IMR-90 (cell line): ENCODE results near the gene MAN2C1. TPM values are rescaled to one million over a fixed set of nuclear protein-coding genes. Genes with fewer than 3 reads are reported as not detected.

Source experiments
- ATAC-seq: fragments of 200-7000 bp; cut with Tn5 transposase; 2 replicates; pipeline ENCODE4 v1.9.1; 2020; ENCODE audit warnings: low read depth, mild to moderate bottlenecking, moderate library complexity
- BruUV-seq: library from RNA; stranded (reverse); fragments of 400-500 nt; replicated peaks from 2 replicates; lab custom pipeline; 2021; lab: Mats Ljungman, UMichigan
- CTCF ChIA-PET: fragments of 300-600 bp; formaldehyde crosslinking; extraction: SDS; loops from one replicate; lab custom pipeline; 2021; ENCODE audit warnings: antibody characterized with exemption; lab: Yijun Ruan, JAX
- POLR2A ChIA-PET: fragments of 300-600 bp; sonication (Branson Sonifier 250); formaldehyde crosslinking; loops from one replicate; lab custom pipeline; 2022; ENCODE audit warnings: antibody characterized with exemption; ENCODE audit not compliant: unreplicated experiment; lab: Charles Lee
- DNase-seq: peaks from one replicate; pipeline ENCODE4 v3.0.0; 2013
- H2AFZ ChIP-seq: replicated peaks from 2 replicates; pipeline ENCODE3; 2013; ENCODE audit warnings: low read length, mild to moderate bottlenecking; ENCODE audit not compliant: poor library complexity
- H2AK5ac ChIP-seq: 2 replicates; pipeline ENCODE4 v1.6.1; 2013; ENCODE audit warnings: low read depth, low read length, inconsistent platforms
- H2AK9ac ChIP-seq: replicated peaks from 2 replicates; pipeline ENCODE3; 2013; ENCODE audit warnings: mild to moderate bottlenecking, low read depth, low read length, moderate library complexity; ENCODE audit not compliant: poor library complexity
- H2BK120ac ChIP-seq: 2 replicates; pipeline ENCODE4 v1.6.1; 2013; ENCODE audit warnings: low read depth, low read length, inconsistent platforms
- H2BK15ac ChIP-seq: 3 replicates; pipeline ENCODE4 v1.6.1; 2013; ENCODE audit warnings: low read depth, low read length, inconsistent platforms
- H2BK20ac ChIP-seq: 2 replicates; pipeline ENCODE4 v1.6.1; 2013; ENCODE audit warnings: low read depth, mild to moderate bottlenecking, inconsistent platforms, low read length, moderate library complexity
- H2BK5ac ChIP-seq: 2 replicates; pipeline ENCODE4 v1.6.1; 2013; ENCODE audit warnings: mild to moderate bottlenecking, low read depth, low read length, inconsistent platforms; ENCODE audit not compliant: poor library complexity, severe bottlenecking
- H3K14ac ChIP-seq: replicated peaks from 2 replicates; pipeline ENCODE4 v1.6.1; 2013; ENCODE audit warnings: low read depth, low read length, inconsistent platforms
- H3K18ac ChIP-seq: 2 replicates; pipeline ENCODE4 v1.6.1; 2013; ENCODE audit warnings: low read depth, low read length, control low read depth
- H3K23ac ChIP-seq: 2 replicates; pipeline ENCODE4 v1.6.1; 2013; ENCODE audit warnings: low read depth, low read length, inconsistent platforms
- H3K27ac ChIP-seq: 2 replicates; pipeline ENCODE4 v1.5.1; 2013; ENCODE audit warnings: mild to moderate bottlenecking, control low read depth, low read length; ENCODE audit not compliant: insufficient read depth
- H3K27me3 ChIP-seq: 2 replicates; pipeline ENCODE4 v1.6.1; 2013; ENCODE audit warnings: low read length; ENCODE audit not compliant: control insufficient read depth, insufficient read depth
- H3K36me3 ChIP-seq: 2 replicates; pipeline ENCODE4 v1.6.1; 2013; ENCODE audit warnings: low read length, mixed read lengths; ENCODE audit not compliant: control insufficient read depth, insufficient read depth
- H3K4ac ChIP-seq: 2 replicates; pipeline ENCODE4 v1.6.1; 2013; ENCODE audit warnings: low read depth, low read length, inconsistent platforms
- H3K4me1 ChIP-seq: 2 replicates; pipeline ENCODE4 v1.6.1; 2013; ENCODE audit warnings: low read length, mixed read lengths; ENCODE audit not compliant: control insufficient read depth, insufficient read depth
- H3K4me2 ChIP-seq: 2 replicates; pipeline ENCODE4 v1.6.1; 2013; ENCODE audit warnings: low read depth, mild to moderate bottlenecking, control low read depth, low read length, moderate library complexity
- H3K4me3 ChIP-seq: 2 replicates; pipeline ENCODE4 v1.5.1; 2013; ENCODE audit warnings: low read depth, mild to moderate bottlenecking, control low read depth, low read length, moderate library complexity; ENCODE audit not compliant: insufficient read depth
- H3K56ac ChIP-seq: 2 replicates; pipeline ENCODE4 v1.6.1; 2013; ENCODE audit warnings: low read length, inconsistent platforms; ENCODE audit not compliant: insufficient read depth; ENCODE audit errors: extremely low read depth
- H3K79me1 ChIP-seq, 2 experiments: 2 replicates each; pipeline ENCODE4 v1.6.1; 2013; ENCODE audit warnings: low read length in 2 of 2, inconsistent platforms in 1 of 2, low read depth in 1 of 2
- H3K9ac ChIP-seq: 2 replicates; pipeline ENCODE4 v1.6.1; 2013; ENCODE audit warnings: low read depth, low read length, control low read depth
- H3K9me1 ChIP-seq: 2 replicates; pipeline ENCODE4 v1.6.1; 2013; ENCODE audit warnings: low read length, inconsistent platforms; ENCODE audit not compliant: insufficient read depth
- H3K9me3 ChIP-seq: 2 replicates; pipeline ENCODE4 v1.6.1; 2013; ENCODE audit warnings: low read length; ENCODE audit not compliant: control insufficient read depth, insufficient read depth
- H4K20me1 ChIP-seq: 2 replicates; pipeline ENCODE4 v1.6.1; 2013; ENCODE audit warnings: low read length, inconsistent platforms; ENCODE audit not compliant: insufficient read depth
- H4K5ac ChIP-seq: 2 replicates; pipeline ENCODE4 v1.6.1; 2013; ENCODE audit warnings: mild to moderate bottlenecking, low read depth, low read length, control low read depth
- H4K8ac ChIP-seq, 2 experiments: 2 replicates each; pipeline ENCODE4 v1.6.1; 2013; ENCODE audit warnings: low read depth in 2 of 2, low read length in 2 of 2, control low read depth in 1 of 2, inconsistent platforms in 1 of 2
- H4K91ac ChIP-seq: 2 replicates; pipeline ENCODE4 v1.6.1; 2013; ENCODE audit warnings: low read depth, low read length, inconsistent platforms; ENCODE audit not compliant: insufficient read depth
- CHD1 ChIP-seq: IDR thresholded peaks from 2 replicates; pipeline ENCODE4 v1.6.1; 2012; ENCODE audit warnings: low read depth, low read length, improper control_type of control experiment
- FOS ChIP-seq: fragments of 150-350 bp; IDR thresholded peaks from 2 replicates; pipeline ENCODE4 v1.6.1; 2016; ENCODE audit warnings: low read depth, low read length
- MAZ ChIP-seq: IDR thresholded peaks from 2 replicates; pipeline ENCODE4 v1.6.1; 2012; ENCODE audit warnings: low read depth, mild to moderate bottlenecking, low read length, improper control_type of control experiment, moderate library complexity, borderline replicate concordance
- WGBS, 2 experiments: methylation state at CpG; one replicate each; pipeline versions ENCODE4 v1.1.5 to v1.1.7; 2013; ENCODE audit warnings: missing lambda C conversion rate in 2 of 2; ENCODE audit not compliant: insufficient read length in 1 of 2; ENCODE audit errors: extremely low coverage in 2 of 2; 5-methylcytosine and 5-hydroxymethylcytosine counted together
- dilution Hi-C: fragments of 300-500 bp; cut with HindIII; formaldehyde crosslinking; loops from one replicate; pipeline ENCODE4 v1.14.3; 2018; ENCODE audit warnings: low sequenced_read_pairs; ENCODE audit not compliant: unreplicated experiment
- in situ Hi-C: fragments of 300-500 bp; cut with MboI; formaldehyde crosslinking; loops from 3 replicates; pipeline ENCODE4 v1.14.3; 2019; ENCODE audit warnings: low sequenced_read_pairs, inconsistent platforms, mixed read lengths
- intact Hi-C: fragments of 100-400 bp; cut with micrococcal nuclease; formaldehyde crosslinking; loops from 2 replicates; pipeline ENCODE4 v1.10.0; 2022
- polyA plus RNA-seq, 3 experiments: library from polyadenylated mRNA; depleted of rRNA; stranded (reverse); fragments of >200 nt; gene quantifications; 2 replicates each; pipeline ENCODE4 v1.2.3, GENCODE V29; 2012; ENCODE audit warnings: low replicate concordance in 1 of 3
- total RNA-seq: library from RNA; depleted of rRNA; stranded (reverse); fragments of >200 nt; gene quantifications from 2 replicates; pipeline ENCODE4 v1.2.3, GENCODE V29; 2012
- TF ChIP-seq, protein P1 (sequence below): conservative IDR thresholded peaks from 2 replicates; pipeline ENCODE4 v1.5.1; 2012; ENCODE audit warnings: mild to moderate bottlenecking, low read depth, low read length, improper control_type of control experiment
- TF ChIP-seq, protein P2 (sequence below): fragments of 150-350 bp; IDR thresholded peaks from 2 replicates; pipeline ENCODE4 v1.6.1; 2016; ENCODE audit warnings: low read depth, mild to moderate bottlenecking, low read length, moderate library complexity, borderline replicate concordance

MAN2C1 gene
- total and polyA plus RNA-seq, 2 of the 4 experiments (the other 2 are of a cell fraction) = 34.8 to 153 TPM

DNA sequence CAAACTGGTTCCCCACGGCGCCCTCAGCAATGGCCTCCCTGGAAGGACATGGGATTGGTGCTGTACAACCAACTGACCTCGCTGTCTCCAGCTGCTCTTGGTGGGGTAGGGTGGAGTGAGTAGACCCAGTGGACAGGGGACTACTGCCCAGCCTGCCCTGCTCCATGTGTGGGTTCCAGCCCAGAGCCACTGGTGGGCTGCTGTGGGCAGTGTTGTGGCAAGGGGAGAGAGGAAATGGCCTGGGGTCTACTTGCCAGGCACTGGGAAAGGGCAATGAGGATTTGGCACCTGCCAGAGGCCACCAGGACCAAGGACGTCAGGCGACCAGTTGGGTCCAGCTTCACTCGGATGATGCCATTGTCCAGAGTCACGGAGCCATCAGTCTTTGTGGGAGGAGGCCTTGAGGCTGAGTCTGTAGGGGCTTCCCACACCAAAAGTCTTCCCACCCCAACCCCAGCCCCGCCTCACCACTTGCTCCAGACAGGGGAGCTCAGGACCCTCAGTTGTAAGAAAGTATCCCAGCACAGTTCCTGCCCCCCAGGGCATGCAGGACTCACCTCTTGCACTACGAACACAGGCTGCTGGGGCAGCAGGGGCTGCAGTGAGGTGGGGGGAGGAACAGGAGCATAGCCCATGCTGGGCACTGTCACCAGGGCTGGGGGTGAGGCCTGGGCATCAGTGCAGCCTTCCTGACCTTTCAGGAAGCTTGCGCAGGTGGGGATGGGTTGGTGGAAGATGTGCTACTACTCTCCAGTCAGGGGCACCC, 9.5 kb downstream of the MAN2C1 start:
- Histone ChIP-seq H3K79me1 (no peaks in the 10 kb centered on the region; a peak in 1 of 4 replicates), H3K9me3 (no peaks in the 10 kb centered on the region), H3K56ac (no peak overlapping the region), H3K4me2 (no peak overlapping the region), H3K14ac (no peak overlapping the region), H2BK5ac (no peak overlapping the region), H4K5ac (no peak overlapping the region), H4K20me1 (no peaks in the 10 kb centered on the region), H3K9me1 (peaks cover 3% of the 10 kb centered on the region), H4K91ac (no peak overlapping the region), H3K4me1 (no peaks in the 10 kb centered on the region), H2AK5ac (no peak overlapping the region), H3K27me3 (no peaks in the 10 kb centered on the region), H3K9ac (no peak overlapping the region), H2BK15ac (no peak overlapping the region), H3K4ac (no peak overlapping the region), H3K36me3 (peaks cover 66% of the 10 kb centered on the region), H3K4me3 (no peak overlapping the region), H2AFZ (no peak overlapping the region), H4K8ac (no peak overlapping the region), H2AK9ac (no peak overlapping the region), H3K27ac (no peak overlapping the region), H3K23ac (no peak overlapping the region), H3K18ac (no peak overlapping the region), H2BK20ac (no peak overlapping the region), H2BK120ac (no peak overlapping the region)
- ATAC-seq (no peak), DNase-seq (no peak)
- ChIA-PET POLR2A (no interaction called here), CTCF (no interaction called here)
- 100% methylated on average over 3 of the region's 10 CpGs; no CpG with 5 or more reads in 1 of the 2 experiments for WGBS, 2 experiments
- intact Hi-C loops (no loop called here), dilution Hi-C loops (no loop called here), in situ Hi-C loops (no loop called here)
- TF ChIP-seq CHD1 (no peak), FOS (no peak), MAZ (no peak)
- TF ChIP-seq, protein P1, sequence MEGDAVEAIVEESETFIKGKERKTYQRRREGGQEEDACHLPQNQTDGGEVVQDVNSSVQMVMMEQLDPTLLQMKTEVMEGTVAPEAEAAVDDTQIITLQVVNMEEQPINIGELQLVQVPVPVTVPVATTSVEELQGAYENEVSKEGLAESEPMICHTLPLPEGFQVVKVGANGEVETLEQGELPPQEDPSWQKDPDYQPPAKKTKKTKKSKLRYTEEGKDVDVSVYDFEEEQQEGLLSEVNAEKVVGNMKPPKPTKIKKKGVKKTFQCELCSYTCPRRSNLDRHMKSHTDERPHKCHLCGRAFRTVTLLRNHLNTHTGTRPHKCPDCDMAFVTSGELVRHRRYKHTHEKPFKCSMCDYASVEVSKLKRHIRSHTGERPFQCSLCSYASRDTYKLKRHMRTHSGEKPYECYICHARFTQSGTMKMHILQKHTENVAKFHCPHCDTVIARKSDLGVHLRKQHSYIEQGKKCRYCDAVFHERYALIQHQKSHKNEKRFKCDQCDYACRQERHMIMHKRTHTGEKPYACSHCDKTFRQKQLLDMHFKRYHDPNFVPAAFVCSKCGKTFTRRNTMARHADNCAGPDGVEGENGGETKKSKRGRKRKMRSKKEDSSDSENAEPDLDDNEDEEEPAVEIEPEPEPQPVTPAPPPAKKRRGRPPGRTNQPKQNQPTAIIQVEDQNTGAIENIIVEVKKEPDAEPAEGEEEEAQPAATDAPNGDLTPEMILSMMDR = no peak
- TF ChIP-seq, protein P2, sequence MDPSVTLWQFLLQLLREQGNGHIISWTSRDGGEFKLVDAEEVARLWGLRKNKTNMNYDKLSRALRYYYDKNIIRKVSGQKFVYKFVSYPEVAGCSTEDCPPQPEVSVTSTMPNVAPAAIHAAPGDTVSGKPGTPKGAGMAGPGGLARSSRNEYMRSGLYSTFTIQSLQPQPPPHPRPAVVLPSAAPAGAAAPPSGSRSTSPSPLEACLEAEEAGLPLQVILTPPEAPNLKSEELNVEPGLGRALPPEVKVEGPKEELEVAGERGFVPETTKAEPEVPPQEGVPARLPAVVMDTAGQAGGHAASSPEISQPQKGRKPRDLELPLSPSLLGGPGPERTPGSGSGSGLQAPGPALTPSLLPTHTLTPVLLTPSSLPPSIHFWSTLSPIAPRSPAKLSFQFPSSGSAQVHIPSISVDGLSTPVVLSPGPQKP = no peak
- no TSS peak for BruUV-seq
